IMR-90 (cell line): ENCODE measurements around the gene ZSWIM3. TPM values are rescaled to one million over a fixed set of nuclear protein-coding genes. Genes with fewer than 3 reads are reported as not detected.

Experiments
- ATAC-seq: fragments of 200-7000 bp; cut with Tn5 transposase; 2 replicates; pipeline ENCODE4 v1.9.1; 2020; ENCODE audit warnings: low read depth, mild to moderate bottlenecking, moderate library complexity
- BruUV-seq: library from RNA; stranded (reverse); fragments of 400-500 nt; replicated peaks from 2 replicates; lab custom pipeline; 2021; lab: Mats Ljungman, UMichigan
- CTCF ChIA-PET: fragments of 300-600 bp; formaldehyde crosslinking; extraction: SDS; loops from one replicate; lab custom pipeline; 2021; ENCODE audit warnings: antibody characterized with exemption; lab: Yijun Ruan, JAX
- POLR2A ChIA-PET: fragments of 300-600 bp; sonication (Branson Sonifier 250); formaldehyde crosslinking; loops from one replicate; lab custom pipeline; 2022; ENCODE audit warnings: antibody characterized with exemption; ENCODE audit not compliant: unreplicated experiment; lab: Charles Lee
- DNase-seq: peaks from one replicate; pipeline ENCODE4 v3.0.0; 2013
- H2AFZ ChIP-seq: replicated peaks from 2 replicates; pipeline ENCODE3; 2013; ENCODE audit warnings: low read length, mild to moderate bottlenecking; ENCODE audit not compliant: poor library complexity
- H2AK5ac ChIP-seq: 2 replicates; pipeline ENCODE4 v1.6.1; 2013; ENCODE audit warnings: low read depth, low read length, inconsistent platforms
- H2AK9ac ChIP-seq: replicated peaks from 2 replicates; pipeline ENCODE3; 2013; ENCODE audit warnings: mild to moderate bottlenecking, low read depth, low read length, moderate library complexity; ENCODE audit not compliant: poor library complexity
- H2BK120ac ChIP-seq: 2 replicates; pipeline ENCODE4 v1.6.1; 2013; ENCODE audit warnings: low read depth, low read length, inconsistent platforms
- H2BK15ac ChIP-seq: 3 replicates; pipeline ENCODE4 v1.6.1; 2013; ENCODE audit warnings: low read depth, low read length, inconsistent platforms
- H2BK20ac ChIP-seq: 2 replicates; pipeline ENCODE4 v1.6.1; 2013; ENCODE audit warnings: low read depth, mild to moderate bottlenecking, inconsistent platforms, low read length, moderate library complexity
- H2BK5ac ChIP-seq: 2 replicates; pipeline ENCODE4 v1.6.1; 2013; ENCODE audit warnings: mild to moderate bottlenecking, low read depth, low read length, inconsistent platforms; ENCODE audit not compliant: poor library complexity, severe bottlenecking
- H3K14ac ChIP-seq: replicated peaks from 2 replicates; pipeline ENCODE4 v1.6.1; 2013; ENCODE audit warnings: low read depth, low read length, inconsistent platforms
- H3K18ac ChIP-seq: 2 replicates; pipeline ENCODE4 v1.6.1; 2013; ENCODE audit warnings: low read depth, low read length, control low read depth
- H3K23ac ChIP-seq: 2 replicates; pipeline ENCODE4 v1.6.1; 2013; ENCODE audit warnings: low read depth, low read length, inconsistent platforms
- H3K27ac ChIP-seq: 2 replicates; pipeline ENCODE4 v1.5.1; 2013; ENCODE audit warnings: mild to moderate bottlenecking, control low read depth, low read length; ENCODE audit not compliant: insufficient read depth
- H3K27me3 ChIP-seq: 2 replicates; pipeline ENCODE4 v1.6.1; 2013; ENCODE audit warnings: low read length; ENCODE audit not compliant: control insufficient read depth, insufficient read depth
- H3K36me3 ChIP-seq: 2 replicates; pipeline ENCODE4 v1.6.1; 2013; ENCODE audit warnings: low read length, mixed read lengths; ENCODE audit not compliant: control insufficient read depth, insufficient read depth
- H3K4ac ChIP-seq: 2 replicates; pipeline ENCODE4 v1.6.1; 2013; ENCODE audit warnings: low read depth, low read length, inconsistent platforms
- H3K4me1 ChIP-seq: 2 replicates; pipeline ENCODE4 v1.6.1; 2013; ENCODE audit warnings: low read length, mixed read lengths; ENCODE audit not compliant: control insufficient read depth, insufficient read depth
- H3K4me2 ChIP-seq: 2 replicates; pipeline ENCODE4 v1.6.1; 2013; ENCODE audit warnings: low read depth, mild to moderate bottlenecking, control low read depth, low read length, moderate library complexity
- H3K4me3 ChIP-seq: 2 replicates; pipeline ENCODE4 v1.5.1; 2013; ENCODE audit warnings: low read depth, mild to moderate bottlenecking, control low read depth, low read length, moderate library complexity; ENCODE audit not compliant: insufficient read depth
- H3K56ac ChIP-seq: 2 replicates; pipeline ENCODE4 v1.6.1; 2013; ENCODE audit warnings: low read length, inconsistent platforms; ENCODE audit not compliant: insufficient read depth; ENCODE audit errors: extremely low read depth
- H3K79me1 ChIP-seq, 2 experiments: 2 replicates each; pipeline ENCODE4 v1.6.1; 2013; ENCODE audit warnings: low read length in 2 of 2, inconsistent platforms in 1 of 2, low read depth in 1 of 2
- H3K9ac ChIP-seq: 2 replicates; pipeline ENCODE4 v1.6.1; 2013; ENCODE audit warnings: low read depth, low read length, control low read depth
- H3K9me1 ChIP-seq: 2 replicates; pipeline ENCODE4 v1.6.1; 2013; ENCODE audit warnings: low read length, inconsistent platforms; ENCODE audit not compliant: insufficient read depth
- H3K9me3 ChIP-seq: 2 replicates; pipeline ENCODE4 v1.6.1; 2013; ENCODE audit warnings: low read length; ENCODE audit not compliant: control insufficient read depth, insufficient read depth
- H4K20me1 ChIP-seq: 2 replicates; pipeline ENCODE4 v1.6.1; 2013; ENCODE audit warnings: low read length, inconsistent platforms; ENCODE audit not compliant: insufficient read depth
- H4K5ac ChIP-seq: 2 replicates; pipeline ENCODE4 v1.6.1; 2013; ENCODE audit warnings: mild to moderate bottlenecking, low read depth, low read length, control low read depth
- H4K8ac ChIP-seq, 2 experiments: 2 replicates each; pipeline ENCODE4 v1.6.1; 2013; ENCODE audit warnings: low read depth in 2 of 2, low read length in 2 of 2, control low read depth in 1 of 2, inconsistent platforms in 1 of 2
- H4K91ac ChIP-seq: 2 replicates; pipeline ENCODE4 v1.6.1; 2013; ENCODE audit warnings: low read depth, low read length, inconsistent platforms; ENCODE audit not compliant: insufficient read depth
- BHLHE40 ChIP-seq: fragments of 150-350 bp; IDR thresholded peaks from 2 replicates; pipeline ENCODE4 v1.6.1; 2016; ENCODE audit warnings: mild to moderate bottlenecking, low read depth, low read length
- CEBPB ChIP-seq: IDR thresholded peaks from 2 replicates; pipeline ENCODE4 v1.6.1; 2012; ENCODE audit warnings: low read depth, low read length, improper control_type of control experiment
- CHD1 ChIP-seq: IDR thresholded peaks from 2 replicates; pipeline ENCODE4 v1.6.1; 2012; ENCODE audit warnings: low read depth, low read length, improper control_type of control experiment
- FOS ChIP-seq: fragments of 150-350 bp; IDR thresholded peaks from 2 replicates; pipeline ENCODE4 v1.6.1; 2016; ENCODE audit warnings: low read depth, low read length
- MAFK ChIP-seq: IDR thresholded peaks from 2 replicates; pipeline ENCODE4 v1.6.1; 2012; ENCODE audit warnings: low read depth, low read length, improper control_type of control experiment
- MAZ ChIP-seq: IDR thresholded peaks from 2 replicates; pipeline ENCODE4 v1.6.1; 2012; ENCODE audit warnings: low read depth, mild to moderate bottlenecking, low read length, improper control_type of control experiment, moderate library complexity, borderline replicate concordance
- MXI1 ChIP-seq: IDR thresholded peaks from 2 replicates; pipeline ENCODE4 v1.6.1; 2012; ENCODE audit warnings: low read depth, mild to moderate bottlenecking, low read length, moderate library complexity, borderline replicate concordance
- NFE2L2 ChIP-seq: fragments of 150-350 bp; IDR thresholded peaks from 2 replicates; pipeline ENCODE4 v1.6.1; 2016; ENCODE audit warnings: low read depth, mild to moderate bottlenecking, low read length
- POLR2A ChIP-seq: IDR thresholded peaks from 2 replicates; pipeline ENCODE4 v1.6.1; 2012; ENCODE audit warnings: mild to moderate bottlenecking, low read depth, low read length
- RAD21 ChIP-seq: IDR thresholded peaks from 2 replicates; pipeline ENCODE4 v1.6.1; 2012; ENCODE audit warnings: low read length, improper control_type of control experiment
- RCOR1 ChIP-seq: IDR thresholded peaks from 2 replicates; pipeline ENCODE4 v1.6.1; 2012; ENCODE audit warnings: mild to moderate bottlenecking, low read length, improper control_type of control experiment; ENCODE audit not compliant: insufficient replicate concordance
- RFX5 ChIP-seq: IDR thresholded peaks from 2 replicates; pipeline ENCODE4 v1.8.0; 2012; ENCODE audit warnings: low read depth, mild to moderate bottlenecking, low read length, moderate library complexity
- SMC3 ChIP-seq: fragments of 150-350 bp; IDR thresholded peaks from 2 replicates; pipeline ENCODE4 v1.6.1; 2016; ENCODE audit warnings: low read depth, mild to moderate bottlenecking, antibody characterized with exemption, low read length, moderate library complexity
- WGBS, 2 experiments: methylation state at CpG; one replicate each; pipeline versions ENCODE4 v1.1.5 to v1.1.7; 2013; ENCODE audit warnings: missing lambda C conversion rate in 2 of 2; ENCODE audit not compliant: insufficient read length in 1 of 2; ENCODE audit errors: extremely low coverage in 2 of 2; 5-methylcytosine and 5-hydroxymethylcytosine counted together
- dilution Hi-C: fragments of 300-500 bp; cut with HindIII; formaldehyde crosslinking; loops from one replicate; pipeline ENCODE4 v1.14.3; 2018; ENCODE audit warnings: low sequenced_read_pairs; ENCODE audit not compliant: unreplicated experiment
- in situ Hi-C: fragments of 300-500 bp; cut with MboI; formaldehyde crosslinking; loops from 3 replicates; pipeline ENCODE4 v1.14.3; 2019; ENCODE audit warnings: low sequenced_read_pairs, inconsistent platforms, mixed read lengths
- intact Hi-C: fragments of 100-400 bp; cut with micrococcal nuclease; formaldehyde crosslinking; loops from 2 replicates; pipeline ENCODE4 v1.10.0; 2022
- polyA plus RNA-seq, 3 experiments: library from polyadenylated mRNA; depleted of rRNA; stranded (reverse); fragments of >200 nt; gene quantifications; 2 replicates each; pipeline ENCODE4 v1.2.3, GENCODE V29; 2012; ENCODE audit warnings: low replicate concordance in 1 of 3
- total RNA-seq: library from RNA; depleted of rRNA; stranded (reverse); fragments of >200 nt; gene quantifications from 2 replicates; pipeline ENCODE4 v1.2.3, GENCODE V29; 2012
- TF ChIP-seq, protein P1 (sequence below): fragments of 150-350 bp; IDR thresholded peaks from 2 replicates; pipeline ENCODE4 v1.6.1; 2017; ENCODE audit warnings: mild to moderate bottlenecking, antibody characterized with exemption, low read length, low read depth
- TF ChIP-seq, protein P2 (sequence below): conservative IDR thresholded peaks from 2 replicates; pipeline ENCODE4 v1.5.1; 2012; ENCODE audit warnings: mild to moderate bottlenecking, low read depth, low read length, improper control_type of control experiment
- TF ChIP-seq, protein P3 (sequence below): fragments of 150-350 bp; IDR thresholded peaks from 2 replicates; pipeline ENCODE4 v1.6.1; 2016; ENCODE audit warnings: low read depth, mild to moderate bottlenecking, low read length, moderate library complexity, borderline replicate concordance

The ZSWIM3 gene
- total and polyA plus RNA-seq, 2 of the 4 experiments (the other 2 are of a cell fraction): 3.3 to 8.6 TPM

DNA sequence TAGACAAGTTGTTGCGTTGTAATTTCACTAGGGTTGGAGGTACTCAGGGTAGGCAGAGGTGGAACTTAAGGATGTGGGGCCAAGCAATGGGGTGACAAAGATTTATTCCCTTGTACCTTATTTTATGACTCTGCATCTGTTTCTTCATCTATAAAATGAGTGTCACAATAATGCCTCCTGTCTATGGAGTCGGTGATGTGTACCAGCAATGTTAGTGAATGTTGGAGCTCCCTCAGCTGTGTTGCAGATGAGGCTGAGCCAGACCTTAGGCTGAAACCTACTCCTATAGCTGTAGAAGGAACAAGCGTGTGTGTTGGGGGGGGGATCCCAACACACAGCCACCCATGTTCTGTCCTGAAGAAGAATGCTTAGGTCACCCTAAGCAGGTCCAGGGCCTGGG, 40.5 kb upstream of the ZSWIM3 start:
- dilution Hi-C loops (no loop called here), in situ Hi-C loops (no loop called here), intact Hi-C loops (no loop called here)
- Histone ChIP-seq H2BK120ac (no peak overlapping the region), H4K8ac (no peak overlapping the region), H3K4me2 (no peak overlapping the region), H3K36me3 (no peaks in the 10 kb centered on the region; the same call in 1 of the 2 replicates), H2BK20ac (no peak overlapping the region), H3K4ac (no peak overlapping the region), H2BK5ac (no peak overlapping the region), H3K23ac (no peak overlapping the region), H3K56ac (no peak overlapping the region), H2BK15ac (no peak overlapping the region), H3K9me3 (no peaks in the 10 kb centered on the region), H3K4me3 (no peak overlapping the region), H3K9me1 (peaks cover 12% of the 10 kb centered on the region; the same call in 1 of the 2 replicates), H2AK9ac (no peak overlapping the region), H3K18ac (no peak overlapping the region), H3K9ac (no peak overlapping the region), H4K91ac (no peak overlapping the region), H4K5ac (no peak overlapping the region), H3K14ac (no peak overlapping the region), H4K20me1 (peaks cover 12% of the 10 kb centered on the region; the same call in 1 of the 2 replicates), H3K79me1 (peaks cover 19 to 39% of the 10 kb centered on the region in 2 experiments), H3K27me3 (no peaks in the 10 kb centered on the region), H3K4me1 (peaks cover 17% of the 10 kb centered on the region), H3K27ac (no peak overlapping the region), H2AFZ (no peak overlapping the region), H2AK5ac (no peak overlapping the region)
- TF ChIP-seq RFX5: no peak
- TF ChIP-seq, protein P1, sequence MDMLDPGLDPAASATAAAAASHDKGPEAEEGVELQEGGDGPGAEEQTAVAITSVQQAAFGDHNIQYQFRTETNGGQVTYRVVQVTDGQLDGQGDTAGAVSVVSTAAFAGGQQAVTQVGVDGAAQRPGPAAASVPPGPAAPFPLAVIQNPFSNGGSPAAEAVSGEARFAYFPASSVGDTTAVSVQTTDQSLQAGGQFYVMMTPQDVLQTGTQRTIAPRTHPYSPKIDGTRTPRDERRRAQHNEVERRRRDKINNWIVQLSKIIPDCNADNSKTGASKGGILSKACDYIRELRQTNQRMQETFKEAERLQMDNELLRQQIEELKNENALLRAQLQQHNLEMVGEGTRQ: no peak
- TF ChIP-seq RAD21: no peak
- no peak for TF ChIP-seq MXI1
- TF ChIP-seq CEBPB: no peak
- no peak for TF ChIP-seq MAFK
- TF ChIP-seq POLR2A: no peak
- TF ChIP-seq RCOR1: no peak
- TF ChIP-seq, protein P2, sequence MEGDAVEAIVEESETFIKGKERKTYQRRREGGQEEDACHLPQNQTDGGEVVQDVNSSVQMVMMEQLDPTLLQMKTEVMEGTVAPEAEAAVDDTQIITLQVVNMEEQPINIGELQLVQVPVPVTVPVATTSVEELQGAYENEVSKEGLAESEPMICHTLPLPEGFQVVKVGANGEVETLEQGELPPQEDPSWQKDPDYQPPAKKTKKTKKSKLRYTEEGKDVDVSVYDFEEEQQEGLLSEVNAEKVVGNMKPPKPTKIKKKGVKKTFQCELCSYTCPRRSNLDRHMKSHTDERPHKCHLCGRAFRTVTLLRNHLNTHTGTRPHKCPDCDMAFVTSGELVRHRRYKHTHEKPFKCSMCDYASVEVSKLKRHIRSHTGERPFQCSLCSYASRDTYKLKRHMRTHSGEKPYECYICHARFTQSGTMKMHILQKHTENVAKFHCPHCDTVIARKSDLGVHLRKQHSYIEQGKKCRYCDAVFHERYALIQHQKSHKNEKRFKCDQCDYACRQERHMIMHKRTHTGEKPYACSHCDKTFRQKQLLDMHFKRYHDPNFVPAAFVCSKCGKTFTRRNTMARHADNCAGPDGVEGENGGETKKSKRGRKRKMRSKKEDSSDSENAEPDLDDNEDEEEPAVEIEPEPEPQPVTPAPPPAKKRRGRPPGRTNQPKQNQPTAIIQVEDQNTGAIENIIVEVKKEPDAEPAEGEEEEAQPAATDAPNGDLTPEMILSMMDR: no peak
- TF ChIP-seq NFE2L2: no peak
- no peak for TF ChIP-seq CHD1
- TF ChIP-seq SMC3: no peak
- TF ChIP-seq MAZ: no peak
- no peak for TF ChIP-seq FOS
- TF ChIP-seq BHLHE40: no peak
- TF ChIP-seq, protein P3, sequence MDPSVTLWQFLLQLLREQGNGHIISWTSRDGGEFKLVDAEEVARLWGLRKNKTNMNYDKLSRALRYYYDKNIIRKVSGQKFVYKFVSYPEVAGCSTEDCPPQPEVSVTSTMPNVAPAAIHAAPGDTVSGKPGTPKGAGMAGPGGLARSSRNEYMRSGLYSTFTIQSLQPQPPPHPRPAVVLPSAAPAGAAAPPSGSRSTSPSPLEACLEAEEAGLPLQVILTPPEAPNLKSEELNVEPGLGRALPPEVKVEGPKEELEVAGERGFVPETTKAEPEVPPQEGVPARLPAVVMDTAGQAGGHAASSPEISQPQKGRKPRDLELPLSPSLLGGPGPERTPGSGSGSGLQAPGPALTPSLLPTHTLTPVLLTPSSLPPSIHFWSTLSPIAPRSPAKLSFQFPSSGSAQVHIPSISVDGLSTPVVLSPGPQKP: no peak
- CTCF ChIA-PET: no interaction called here
- WGBS, 2 experiments: no CpG with 5 or more reads among the region's 3 CpGs
- POLR2A ChIA-PET: no interaction called here
- ATAC-seq: no peak
- no peak for DNase-seq
- no TSS peak for BruUV-seq
